ENCODE measurements around the gene CAVIN3. TPM values are rescaled to one million over a fixed set of nuclear protein-coding genes. Genes with fewer than 3 reads are reported as not detected.
"Not testable (repeated sequence)": the region's sequence is repeated elsewhere in the genome, so short reads cannot be mapped to it uniquely, and the experiment has no call there.

The CAVIN3 gene
- total RNA-seq, 3 donors from 2014 or later = 8.6 to 26.1 (median 14.0) TPM

GRCh38 chr11:6315811-6316425 is 4.4 kb downstream of the CAVIN3 start:
- H3K4me1 Mint-ChIP-seq (ENCODE audit: low read depth) = peaks cover 11% of the 10 kb centered on the region
- peak in 1 of 2 donors; percentile 33 for ATAC-seq

GRCh38 chr11:6312106-6312505 is 8.2 kb downstream of the CAVIN3 start:
- Mint-ChIP-seq H3K9me3 (no peaks in the 10 kb centered on the region), H3K27me3 (ENCODE audit: low read depth) (peaks cover 28% of the 10 kb centered on the region), H3K4me1 (ENCODE audit: low read depth) (peaks cover 3% of the 10 kb centered on the region), H3K4me3 (no peak overlapping the region), H3K36me3 (ENCODE audit: insufficient read depth) (no peaks in the 10 kb centered on the region)
- ATAC-seq (no peak), DNase-seq (no peak)

More at GRCh38 chr11:6315811-6316425, 4.4 kb downstream of the CAVIN3 start:
- Mint-ChIP-seq H3K27me3 (ENCODE audit: low read depth) (peaks cover 48% of the 10 kb centered on the region), H3K4me3 (no peak overlapping the region), H3K36me3 (ENCODE audit: insufficient read depth) (no peaks in the 10 kb centered on the region), H3K9me3 (no peaks in the 10 kb centered on the region)
- DNase-seq = no peak

- Mint-ChIP-seq H3K27me3 (ENCODE audit: low read depth) (peaks cover 20% of the 10 kb centered on the region), H3K4me3 (no peak overlapping the region), H3K4me1 (ENCODE audit: low read depth) (no peaks in the 10 kb centered on the region), H3K9me3 (no peaks in the 10 kb centered on the region), H3K36me3 (ENCODE audit: insufficient read depth) (no peaks in the 10 kb centered on the region)
- DNase-seq (no peak), ATAC-seq (no peak)
These were observed 12.4 kb downstream of the CAVIN3 start for GRCh38 chr11:6307876-6308275.

- H3K4me1 Mint-ChIP-seq (ENCODE audit: low read depth) = no peaks in the 10 kb centered on the region
- H3K27me3 Mint-ChIP-seq (ENCODE audit: low read depth) = peaks cover 18% of the 10 kb centered on the region
- DNase-seq (no peak), ATAC-seq (no peak)
- H3K4me3 Mint-ChIP-seq = no peak overlapping the region
- no peaks in the 10 kb centered on the region for H3K36me3 Mint-ChIP-seq (ENCODE audit: insufficient read depth)
- H3K9me3 Mint-ChIP-seq = no peaks in the 10 kb centered on the region
These were observed 15.0 kb downstream of the CAVIN3 start for GRCh38 chr11:6305297-6305696.

GRCh38 chr11:6303661-6304060 is 16.6 kb downstream of the CAVIN3 start:
- DNase-seq = no peak
- Mint-ChIP-seq H3K27me3 (ENCODE audit: low read depth) (peaks cover 21% of the 10 kb centered on the region), H3K36me3 (ENCODE audit: insufficient read depth) (no peaks in the 10 kb centered on the region), H3K4me1 (ENCODE audit: low read depth) (no peaks in the 10 kb centered on the region), H3K4me3 (no peak overlapping the region), H3K9me3 (no peaks in the 10 kb centered on the region)
- ATAC-seq = no peak

- Mint-ChIP-seq H3K4me3 (no peak overlapping the region), H3K36me3 (ENCODE audit: insufficient read depth) (no peaks in the 10 kb centered on the region), H3K9me3 (no peaks in the 10 kb centered on the region), H3K4me1 (ENCODE audit: low read depth) (no peaks in the 10 kb centered on the region), H3K27me3 (ENCODE audit: low read depth) (peaks cover 13% of the 10 kb centered on the region)
- DNase-seq (no peak), ATAC-seq (no peak)
These were observed 19.2 kb downstream of the CAVIN3 start for GRCh38 chr11:6301096-6301495.

GRCh38 chr11:6300325-6300724 is 20.0 kb downstream of the CAVIN3 start:
- ATAC-seq (no peak), DNase-seq (no peak)
- Mint-ChIP-seq H3K4me3 (no peak overlapping the region), H3K36me3 (ENCODE audit: insufficient read depth) (no peaks in the 10 kb centered on the region), H3K4me1 (ENCODE audit: low read depth) (no peaks in the 10 kb centered on the region), H3K9me3 (no peaks in the 10 kb centered on the region), H3K27me3 (ENCODE audit: low read depth) (peaks cover 15% of the 10 kb centered on the region)

- ATAC-seq = no peak
- Mint-ChIP-seq H3K4me3 (no peak overlapping the region), H3K9me3 (no peaks in the 10 kb centered on the region), H3K4me1 (ENCODE audit: low read depth) (no peaks in the 10 kb centered on the region), H3K36me3 (ENCODE audit: insufficient read depth) (no peaks in the 10 kb centered on the region), H3K27me3 (ENCODE audit: low read depth) (peaks cover 12% of the 10 kb centered on the region)
- no peak for DNase-seq
These were observed 21.7 kb downstream of the CAVIN3 start for GRCh38 chr11:6298605-6299004.

GRCh38 chr11:6297831-6298230 is 22.5 kb downstream of the CAVIN3 start:
- no peaks in the 10 kb centered on the region for H3K4me1 Mint-ChIP-seq (ENCODE audit: low read depth)
- ATAC-seq (peak in 1 of 2 donors; percentile 38), DNase-seq (no peak)
- H3K36me3 Mint-ChIP-seq (ENCODE audit: insufficient read depth) = no peaks in the 10 kb centered on the region
- H3K4me3 Mint-ChIP-seq = no peak overlapping the region
- H3K27me3 Mint-ChIP-seq (ENCODE audit: low read depth) = peaks cover 10% of the 10 kb centered on the region
- H3K9me3 Mint-ChIP-seq = no peaks in the 10 kb centered on the region

- H3K27me3 Mint-ChIP-seq (ENCODE audit: low read depth) = peaks cover 29% of the 10 kb centered on the region
- no peaks in the 10 kb centered on the region for H3K4me1 Mint-ChIP-seq (ENCODE audit: low read depth)
- H3K4me3 Mint-ChIP-seq = no peak overlapping the region
- no peaks in the 10 kb centered on the region for H3K9me3 Mint-ChIP-seq
- H3K36me3 Mint-ChIP-seq (ENCODE audit: insufficient read depth) = no peaks in the 10 kb centered on the region
- DNase-seq (no peak), ATAC-seq (no peak)
These were observed 35.3 kb downstream of the CAVIN3 start for GRCh38 chr11:6285019-6285418.

GRCh38 chr11:6284250-6284649 is 36.1 kb downstream of the CAVIN3 start:
- no peaks in the 10 kb centered on the region for H3K9me3 Mint-ChIP-seq
- no peak for ATAC-seq
- H3K4me1 Mint-ChIP-seq (ENCODE audit: low read depth) = no peaks in the 10 kb centered on the region
- no peaks in the 10 kb centered on the region for H3K36me3 Mint-ChIP-seq (ENCODE audit: insufficient read depth)
- no peak overlapping the region for H3K4me3 Mint-ChIP-seq
- DNase-seq = no peak
- H3K27me3 Mint-ChIP-seq (ENCODE audit: low read depth) = peaks cover 27% of the 10 kb centered on the region

- ATAC-seq = no peak
- Mint-ChIP-seq H3K27me3 (ENCODE audit: low read depth) (peaks cover 30% of the 10 kb centered on the region), H3K9me3 (no peaks in the 10 kb centered on the region), H3K4me1 (ENCODE audit: low read depth) (no peaks in the 10 kb centered on the region), H3K4me3 (no peak overlapping the region), H3K36me3 (ENCODE audit: insufficient read depth) (no peaks in the 10 kb centered on the region)
- no peak for DNase-seq
These were observed 36.8 kb downstream of the CAVIN3 start for GRCh38 chr11:6283453-6284023.

- H3K9me3 Mint-ChIP-seq; ATAC-seq; H3K4me1 Mint-ChIP-seq (ENCODE audit: low read depth); H3K36me3 Mint-ChIP-seq (ENCODE audit: insufficient read depth); H3K4me3 Mint-ChIP-seq; DNase-seq: not testable (repeated sequence)
- peaks cover 50% of the 10 kb centered on the region for H3K27me3 Mint-ChIP-seq (ENCODE audit: low read depth)
These were observed 39.5 kb downstream of the CAVIN3 start for GRCh38 chr11:6280809-6281208.

- Mint-ChIP-seq H3K9me3 (peaks cover 5% of the 10 kb centered on the region), H3K4me1 (ENCODE audit: low read depth) (no peaks in the 10 kb centered on the region), H3K4me3 (no peak overlapping the region), H3K27me3 (ENCODE audit: low read depth) (peaks cover 56% of the 10 kb centered on the region), H3K36me3 (ENCODE audit: insufficient read depth) (peaks cover 3% of the 10 kb centered on the region)
- ATAC-seq (no peak), DNase-seq (no peak)
These were observed 47.1 kb downstream of the CAVIN3 start for GRCh38 chr11:6273188-6273587.

GRCh38 chr11:6271598-6271997 is 48.7 kb downstream of the CAVIN3 start:
- H3K4me3 Mint-ChIP-seq = no peak overlapping the region
- peaks cover 3% of the 10 kb centered on the region for H3K36me3 Mint-ChIP-seq (ENCODE audit: insufficient read depth)
- DNase-seq (no peak), ATAC-seq (no peak)
- H3K9me3 Mint-ChIP-seq = peaks cover 4% of the 10 kb centered on the region
- peaks cover 43% of the 10 kb centered on the region for H3K27me3 Mint-ChIP-seq (ENCODE audit: low read depth)
- H3K4me1 Mint-ChIP-seq (ENCODE audit: low read depth) = no peaks in the 10 kb centered on the region

All from activated T-cell treated with anti-CD3 and anti-CD28 coated beads, Interleukin-2, amount 50 U/mL, for 4 hours (primary cell).